ENCODE results near the gene MCOLN2. TPM values are rescaled to one million over a fixed set of nuclear protein-coding genes. Genes with fewer than 3 reads are reported as not detected.

Gene MCOLN2
- total RNA-seq, result 1 to 10 TPM; 4.8 to 7.3 TPM

GRCh38 chr1:84996846-84997666 lies at the start of gene MCOLN2:
Gene MCOLN2 (minus strand): TSS chr1:84997113. CDS start chr1:84996872, 241 bp downstream.

GRCh38 chr1:84892705-84893618 lies 104.0 kb downstream of the MCOLN2 start, which contains the start of gene LPAR3:
Gene LPAR3 (minus strand): TSS chr1:84893206. CDS start chr1:84866120, 27,086 bp downstream.

Other genes starting within 250 kb of the MCOLN2 start
- 1 to 10 TPM; 1.4 to 9.7 TPM for gene LPAR3, start 103.9 kb downstream of the MCOLN2 start, total RNA-seq
- 10 to 100 TPM in 1 of 2 donors, 1 to 10 TPM in 1; 8.6 to 13.0 TPM for gene MCOLN3, start 51.4 kb upstream of the MCOLN2 start, total RNA-seq
- gene SYDE2, start 203.9 kb upstream of the MCOLN2 start, total RNA-seq, result 1 to 10 TPM; 2.4 to 3.0 TPM

All from melanocyte of skin (primary cell).